Pancreas (tissue), 10 donors: Measurements from ENCODE around the gene SEPTIN3. TPM values are rescaled to one million over a fixed set of nuclear protein-coding genes. Genes with fewer than 3 reads are reported as not detected.

ENCODE experiments used
- ATAC-seq, 4 donors: fragments of 200-7000 bp; cut with Tn5 transposase; one replicate each; pipeline versions ENCODE4 v1.8.0 to v1.9.1; 2020; ENCODE audit warnings: mild to moderate bottlenecking in 4 of 4, moderate library complexity in 4 of 4
- DNase-seq, 6 donors: peaks; one replicate each; pipeline ENCODE4 v3.0.0-alpha.2; 2020
- FAIRE-seq: peaks from 2 replicates; lab custom pipeline; 2012; peaks lifted over from hg19 to GRCh38; lab: Jason Lieb, UNC
- H3K27ac ChIP-seq, 4 donors: fragments of 200-600 bp; sonication (generic); 1 replicate in 3 of 4; 2 replicates in 1 of 4; pipeline versions ENCODE4 v1.5.0 to v1.8.0; 2020
- H3K27me3 ChIP-seq, 4 donors: fragments of 200-600 bp; one replicate each; pipeline ENCODE4 v1.8.0; 2021
- H3K36me3 ChIP-seq, 3 donors: fragments of 200-600 bp; sonication (generic) in 1 of 3; one replicate each; pipeline versions ENCODE4 v1.5.0 to v1.8.0; 2020 to 2021
- H3K4me1 ChIP-seq, 3 donors: fragments of 200-600 bp; one replicate each; pipeline ENCODE4 v1.8.0; 2021
- H3K4me3 ChIP-seq, 4 donors: fragments of 200-600 bp; sonication (generic) in 2 of 4; one replicate each; pipeline versions ENCODE4 v1.5.0 to v1.8.0; 2020 to 2021
- H3K9me3 ChIP-seq, 4 donors: fragments of 200-600 bp; one replicate each; pipeline ENCODE4 v1.8.0; 2021
- WGBS, 2 donors: extraction: QIAGEN DNeasy Blood & Tissue Kit; methylation state at CpG; one replicate each; pipeline ENCODE4 v1.1.7; 2013; 5-methylcytosine and 5-hydroxymethylcytosine counted together
- intact Hi-C, 3 donors: fragments of 100-400 bp; cut with DNase I; formaldehyde crosslinking; loops; one replicate each; pipeline versions ENCODE4 v1.11.1 to v1.14.2; 2022
- polyA plus RNA-seq, 2 donors: library from polyadenylated mRNA; stranded (reverse); fragments of 200-250 nt; gene quantifications; one replicate each; pipeline ENCODE4 v1.2.3, GENCODE V29; 2013
- total RNA-seq, 6 donors: library from RNA; stranded (reverse); fragmentation: NEBNext Ultra II Directional in 4 of 6; extraction: Animal tissue kit (Norgen Biotek cat#: 25700) in 4 of 6; gene quantifications; one replicate each; pipeline versions ENCODE4 v1.2.1 to v1.2.4, GENCODE V29; 2021 to 2023
- TF ChIP-seq, protein P1 (sequence below), 4 donors: fragments of 200-600 bp; sonication (generic) in 3 of 4; IDR thresholded peaks; one replicate each; pipeline versions ENCODE4 v1.5.0 to v1.8.0; 2021; ENCODE audit warnings: antibody characterized with exemption in 4 of 4
- donor health status: healthy with polysubstance abuse.
- donor health status: DM: no; HTN: no; CAD: no; lungs with moderate emphysema.
- donor health status: DM: no; HTN: no; CAD: no.
- donor health status: control.
- donor health status: control.
- donor health status: Bipolar disorder and iron deficiency.
- donor health status: DM: yes; HTN: yes; CAD: no.
- donor health status: DM: no; HTN: no; CAD: no.
- donor health status: DM: no; HTN: no; CAD: no.
- donor health status: DM: yes; HTN: yes; CAD: no.

Gene SEPTIN3
- total and polyA plus RNA-seq, 8 donors = 0.22 to 8.5 (median 1.3) TPM

DNA sequence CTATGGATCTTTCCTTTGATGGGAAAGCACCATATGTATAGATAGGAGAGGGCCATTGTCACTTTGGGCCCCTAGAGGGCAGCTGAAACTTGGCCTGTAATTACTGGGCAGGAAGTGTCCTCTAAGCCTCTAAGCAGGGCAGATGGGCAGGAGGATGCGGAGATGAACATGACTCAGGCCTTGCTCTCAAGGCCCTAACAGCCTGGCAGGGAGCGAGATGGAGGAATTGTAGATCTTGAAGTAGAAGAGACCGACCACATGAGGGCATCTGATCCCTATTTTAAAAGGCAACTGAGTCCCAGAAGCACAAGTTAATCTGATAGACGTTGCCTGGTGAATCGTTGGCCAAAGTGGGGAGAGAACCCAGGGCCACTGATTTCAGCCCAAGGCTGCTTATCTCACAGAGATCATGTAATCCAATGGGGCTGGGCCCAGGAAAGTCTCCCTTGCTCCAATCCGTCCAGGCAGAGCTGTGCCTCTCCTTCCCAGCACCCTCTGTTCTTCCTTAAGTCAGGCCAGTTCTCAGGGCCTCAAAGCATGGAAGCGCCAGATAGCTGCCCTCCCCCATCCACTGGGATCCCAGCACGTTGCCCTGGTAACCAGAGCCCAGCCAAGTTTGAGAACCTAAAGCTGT lies 2.5 kb upstream of the SEPTIN3 start:
- 52 to 57% methylated on average over 8 of the region's 8 CpGs for whole genome bisulfite sequencing, 2 donors

DNA sequence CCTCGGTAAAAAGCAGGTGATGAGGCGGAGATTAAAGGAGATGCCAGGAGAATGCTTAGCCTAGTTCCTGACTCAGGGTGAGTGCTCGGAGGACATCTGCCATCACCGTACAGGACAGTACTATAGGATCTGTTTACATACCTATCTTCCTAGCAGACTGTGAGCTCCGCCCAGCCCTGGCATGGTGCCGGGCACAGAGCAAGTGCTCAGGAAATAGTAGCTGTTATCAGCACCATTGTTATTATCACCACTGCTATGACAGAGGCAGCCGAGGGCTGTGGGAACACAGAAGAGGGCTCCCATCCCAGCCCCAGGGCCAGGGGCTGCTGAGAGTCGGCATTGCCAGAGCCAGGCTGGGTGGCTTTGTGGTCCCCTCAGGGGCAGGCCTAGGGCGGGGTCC lies 642 bp upstream of the SEPTIN3 start:
- FAIRE-seq = no peak

More for the DNA sequence above, 2.5 kb upstream of the SEPTIN3 start:
- DNase-seq (no peak), FAIRE-seq (no peak), ATAC-seq (peak in 3 of 4 donors; percentile 70 to 84 (median 75))
- Histone ChIP-seq H3K27me3 (no peaks in the 10 kb centered on the region), H3K9me3 (no peaks in the 10 kb centered on the region), H3K36me3 (no peaks in the 10 kb centered on the region), H3K4me3 (no peak overlapping the region), H3K4me1 (no peaks in the 10 kb centered on the region), H3K27ac (no peak overlapping the region)
- TF ChIP-seq, protein P1, sequence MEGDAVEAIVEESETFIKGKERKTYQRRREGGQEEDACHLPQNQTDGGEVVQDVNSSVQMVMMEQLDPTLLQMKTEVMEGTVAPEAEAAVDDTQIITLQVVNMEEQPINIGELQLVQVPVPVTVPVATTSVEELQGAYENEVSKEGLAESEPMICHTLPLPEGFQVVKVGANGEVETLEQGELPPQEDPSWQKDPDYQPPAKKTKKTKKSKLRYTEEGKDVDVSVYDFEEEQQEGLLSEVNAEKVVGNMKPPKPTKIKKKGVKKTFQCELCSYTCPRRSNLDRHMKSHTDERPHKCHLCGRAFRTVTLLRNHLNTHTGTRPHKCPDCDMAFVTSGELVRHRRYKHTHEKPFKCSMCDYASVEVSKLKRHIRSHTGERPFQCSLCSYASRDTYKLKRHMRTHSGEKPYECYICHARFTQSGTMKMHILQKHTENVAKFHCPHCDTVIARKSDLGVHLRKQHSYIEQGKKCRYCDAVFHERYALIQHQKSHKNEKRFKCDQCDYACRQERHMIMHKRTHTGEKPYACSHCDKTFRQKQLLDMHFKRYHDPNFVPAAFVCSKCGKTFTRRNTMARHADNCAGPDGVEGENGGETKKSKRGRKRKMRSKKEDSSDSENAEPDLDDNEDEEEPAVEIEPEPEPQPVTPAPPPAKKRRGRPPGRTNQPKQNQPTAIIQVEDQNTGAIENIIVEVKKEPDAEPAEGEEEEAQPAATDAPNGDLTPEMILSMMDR (IDR thresholded peaks at IDR 0.05) = peak in 1 of 4 donors; percentile 15
- intact Hi-C loops = loop anchor here in 1 of 3 donors (10.0 kb wide), 1 partner anchor 468 kb away; the partner anchor contains the start of gene NFAM1

DNA sequence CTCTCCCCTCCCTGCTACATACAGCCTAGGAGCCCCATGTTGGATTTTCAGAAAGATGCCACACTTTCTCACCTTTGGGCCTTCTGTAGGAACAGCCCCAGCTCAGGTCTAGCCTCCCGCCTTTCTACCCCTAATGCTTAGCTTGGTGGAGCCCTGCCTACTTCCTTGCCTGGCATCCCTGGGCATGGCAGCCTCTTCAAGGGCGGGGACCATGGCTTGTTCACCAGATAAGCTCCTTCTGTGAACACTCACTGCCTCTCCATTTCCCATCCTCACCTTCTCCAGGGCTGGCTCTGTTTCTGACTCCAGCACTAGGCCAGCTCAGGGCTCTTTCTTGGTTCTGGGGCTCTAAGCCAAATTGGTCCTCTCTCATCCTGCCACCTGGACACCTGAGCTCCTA lies 1.4 kb downstream of the SEPTIN3 start:
- 71 to 80% methylated on average over 2 of the region's 2 CpGs for WGBS, 2 donors
- Histone ChIP-seq H3K36me3 (no peaks in the 10 kb centered on the region), H3K9me3 (no peaks in the 10 kb centered on the region), H3K4me1 (no peaks in the 10 kb centered on the region), H3K27ac (no peak overlapping the region), H3K27me3 (peaks cover 0 to 3% (median 0%) of the 10 kb centered on the region in 4 donors), H3K4me3 (no peak overlapping the region)
- DNase-seq (no peak), FAIRE-seq (no peak), ATAC-seq (no peak)
- TF ChIP-seq, protein P1 (IDR thresholded peaks at IDR 0.05) = no peak
- intact Hi-C loops = no loop called here

More for the DNA sequence above, 642 bp upstream of the SEPTIN3 start:
- H3K4me1 ChIP-seq = no peaks in the 10 kb centered on the region
- no peaks in the 10 kb centered on the region for H3K36me3 ChIP-seq
- no peak overlapping the region for H3K27ac ChIP-seq
- no peak for DNase-seq
- TF ChIP-seq, protein P1 (IDR thresholded peaks at IDR 0.05) = no peak
- intact Hi-C loops = loop anchor here in 1 of 3 donors (10.0 kb wide), 1 partner anchor 466 kb away; the partner anchor contains the start of gene NFAM1
- 45 to 50% methylated on average over 9 of the region's 9 CpGs for WGBS, 2 donors
- no peak for ATAC-seq
- H3K4me3 ChIP-seq = no peak overlapping the region
- peaks cover 0 to 3% (median 0%) of the 10 kb centered on the region in 4 donors for H3K27me3 ChIP-seq
- no peaks in the 10 kb centered on the region for H3K9me3 ChIP-seq

DNA sequence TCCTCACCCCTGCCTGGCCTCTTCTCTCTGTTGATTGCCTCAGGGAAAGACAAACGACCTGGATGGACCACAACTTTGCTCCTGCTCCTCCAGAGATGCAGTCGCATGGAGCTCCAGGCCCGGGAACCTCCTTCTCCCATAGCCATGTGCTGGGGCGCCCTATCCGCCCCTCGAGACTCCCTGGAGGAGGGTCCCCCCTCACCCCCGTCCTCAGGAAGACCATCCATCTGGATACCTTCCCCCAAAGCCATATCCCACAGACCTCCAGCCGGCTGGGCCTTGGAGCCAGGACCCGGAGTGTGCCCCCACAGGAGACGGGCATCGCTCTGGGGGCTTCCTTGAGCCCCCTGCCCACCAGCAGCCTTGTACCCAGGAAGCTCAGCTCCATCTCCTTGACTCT lies 2.2 kb downstream of the SEPTIN3 start:
- DNase-seq (no peak), FAIRE-seq (no peak), ATAC-seq (no peak)
- Histone ChIP-seq H3K27me3 (peaks cover 0 to 3% (median 0%) of the 10 kb centered on the region in 4 donors), H3K36me3 (no peaks in the 10 kb centered on the region), H3K27ac (no peak overlapping the region), H3K9me3 (no peaks in the 10 kb centered on the region), H3K4me1 (no peaks in the 10 kb centered on the region), H3K4me3 (no peak overlapping the region)
- WGBS, 2 donors = 59 to 70% methylated on average over 11 of the region's 11 CpGs
- intact Hi-C loops = no loop called here
- TF ChIP-seq, protein P1 (IDR thresholded peaks at IDR 0.05) = no peak

DNA sequence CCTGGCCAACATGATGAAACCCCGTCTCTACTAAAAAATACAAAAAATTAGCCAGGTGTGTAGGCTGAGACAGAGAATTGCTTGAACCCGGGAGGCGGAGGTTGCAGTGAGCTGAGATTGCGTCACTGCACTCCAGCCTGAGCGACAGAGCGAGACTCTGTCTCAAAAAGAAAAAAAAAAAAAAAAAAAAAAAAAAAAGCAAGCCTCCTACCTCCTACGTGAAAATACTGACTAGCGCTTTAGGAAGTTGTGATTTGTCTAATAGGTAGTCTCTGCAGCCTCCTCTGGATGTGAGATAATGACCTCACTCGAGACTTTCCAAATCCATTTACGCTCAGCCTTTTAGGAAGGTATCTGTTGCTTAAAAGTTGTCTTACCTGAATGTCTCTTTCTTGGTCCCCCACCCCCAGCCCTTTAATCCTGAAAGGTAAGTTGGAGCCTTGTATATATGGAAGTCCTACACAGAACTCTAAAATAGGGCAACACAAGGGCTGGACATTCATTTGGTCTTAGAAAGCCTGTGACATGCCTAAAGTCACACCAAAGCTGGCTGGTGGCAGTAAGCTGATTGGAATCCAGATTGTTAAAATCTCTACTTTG lies 5.5 kb downstream of the SEPTIN3 start:
- Histone ChIP-seq H3K27me3 (peaks cover 0 to 3% (median 0%) of the 10 kb centered on the region in 4 donors), H3K36me3 (no peaks in the 10 kb centered on the region), H3K4me3 (no peak overlapping the region), H3K4me1 (no peaks in the 10 kb centered on the region), H3K9me3 (no peaks in the 10 kb centered on the region), H3K27ac (no peak overlapping the region)
- TF ChIP-seq, protein P1 (IDR thresholded peaks at IDR 0.05) = no peak
- intact Hi-C loops = no loop called here
- 63 to 65% methylated on average over 10 of the region's 10 CpGs for WGBS, 2 donors
- DNase-seq (no peak), FAIRE-seq (no peak), ATAC-seq (no peak)
